ENCODE results near the gene IDUA.

DNA sequence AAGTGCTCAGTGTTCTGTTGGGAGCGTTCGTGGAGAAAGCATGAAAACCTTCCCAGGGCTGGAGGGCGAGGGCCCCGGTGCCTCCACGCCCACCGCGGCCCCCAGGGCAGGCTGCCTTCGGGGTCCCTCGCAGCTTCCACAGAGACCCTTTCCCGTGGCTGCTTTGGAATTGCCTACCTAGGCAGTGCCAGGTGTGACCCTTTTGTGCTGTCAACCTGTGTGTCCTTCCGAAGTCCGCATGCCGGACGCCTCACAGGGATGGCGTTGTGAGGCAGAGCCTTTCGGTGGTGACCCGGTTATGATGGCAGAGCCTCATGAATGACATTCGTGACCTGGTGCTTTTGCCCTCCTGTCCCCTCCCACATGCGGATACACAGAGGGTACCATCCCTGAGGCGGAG is 37.2 kb upstream of the IDUA start:
- TF ChIP-seq, protein P1, sequence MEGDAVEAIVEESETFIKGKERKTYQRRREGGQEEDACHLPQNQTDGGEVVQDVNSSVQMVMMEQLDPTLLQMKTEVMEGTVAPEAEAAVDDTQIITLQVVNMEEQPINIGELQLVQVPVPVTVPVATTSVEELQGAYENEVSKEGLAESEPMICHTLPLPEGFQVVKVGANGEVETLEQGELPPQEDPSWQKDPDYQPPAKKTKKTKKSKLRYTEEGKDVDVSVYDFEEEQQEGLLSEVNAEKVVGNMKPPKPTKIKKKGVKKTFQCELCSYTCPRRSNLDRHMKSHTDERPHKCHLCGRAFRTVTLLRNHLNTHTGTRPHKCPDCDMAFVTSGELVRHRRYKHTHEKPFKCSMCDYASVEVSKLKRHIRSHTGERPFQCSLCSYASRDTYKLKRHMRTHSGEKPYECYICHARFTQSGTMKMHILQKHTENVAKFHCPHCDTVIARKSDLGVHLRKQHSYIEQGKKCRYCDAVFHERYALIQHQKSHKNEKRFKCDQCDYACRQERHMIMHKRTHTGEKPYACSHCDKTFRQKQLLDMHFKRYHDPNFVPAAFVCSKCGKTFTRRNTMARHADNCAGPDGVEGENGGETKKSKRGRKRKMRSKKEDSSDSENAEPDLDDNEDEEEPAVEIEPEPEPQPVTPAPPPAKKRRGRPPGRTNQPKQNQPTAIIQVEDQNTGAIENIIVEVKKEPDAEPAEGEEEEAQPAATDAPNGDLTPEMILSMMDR (IDR thresholded peaks at IDR 0.05; ENCODE audit: insufficient read depth, low read length), result no peak
- TF ChIP-seq POLR2AphosphoS5 (IDR thresholded peaks at IDR 0.05; ENCODE audit: low read depth) (no peak), SPI1 (IDR thresholded peaks at IDR 0.05; ENCODE audit: borderline replicate concordance, low read depth) (no peak), GABPA (IDR thresholded peaks at IDR 0.05; ENCODE audit: low read depth) (no peak)
- TF ChIP-seq, protein P2, sequence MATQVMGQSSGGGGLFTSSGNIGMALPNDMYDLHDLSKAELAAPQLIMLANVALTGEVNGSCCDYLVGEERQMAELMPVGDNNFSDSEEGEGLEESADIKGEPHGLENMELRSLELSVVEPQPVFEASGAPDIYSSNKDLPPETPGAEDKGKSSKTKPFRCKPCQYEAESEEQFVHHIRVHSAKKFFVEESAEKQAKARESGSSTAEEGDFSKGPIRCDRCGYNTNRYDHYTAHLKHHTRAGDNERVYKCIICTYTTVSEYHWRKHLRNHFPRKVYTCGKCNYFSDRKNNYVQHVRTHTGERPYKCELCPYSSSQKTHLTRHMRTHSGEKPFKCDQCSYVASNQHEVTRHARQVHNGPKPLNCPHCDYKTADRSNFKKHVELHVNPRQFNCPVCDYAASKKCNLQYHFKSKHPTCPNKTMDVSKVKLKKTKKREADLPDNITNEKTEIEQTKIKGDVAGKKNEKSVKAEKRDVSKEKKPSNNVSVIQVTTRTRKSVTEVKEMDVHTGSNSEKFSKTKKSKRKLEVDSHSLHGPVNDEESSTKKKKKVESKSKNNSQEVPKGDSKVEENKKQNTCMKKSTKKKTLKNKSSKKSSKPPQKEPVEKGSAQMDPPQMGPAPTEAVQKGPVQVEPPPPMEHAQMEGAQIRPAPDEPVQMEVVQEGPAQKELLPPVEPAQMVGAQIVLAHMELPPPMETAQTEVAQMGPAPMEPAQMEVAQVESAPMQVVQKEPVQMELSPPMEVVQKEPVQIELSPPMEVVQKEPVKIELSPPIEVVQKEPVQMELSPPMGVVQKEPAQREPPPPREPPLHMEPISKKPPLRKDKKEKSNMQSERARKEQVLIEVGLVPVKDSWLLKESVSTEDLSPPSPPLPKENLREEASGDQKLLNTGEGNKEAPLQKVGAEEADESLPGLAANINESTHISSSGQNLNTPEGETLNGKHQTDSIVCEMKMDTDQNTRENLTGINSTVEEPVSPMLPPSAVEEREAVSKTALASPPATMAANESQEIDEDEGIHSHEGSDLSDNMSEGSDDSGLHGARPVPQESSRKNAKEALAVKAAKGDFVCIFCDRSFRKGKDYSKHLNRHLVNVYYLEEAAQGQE (IDR thresholded peaks at IDR 0.05; ENCODE audit: insufficient replicate concordance, low read depth), result no peak

All from HL-60 (cell line).